HepG2 (cell line): ENCODE data around the gene CCND1. TPM values are rescaled to one million over a fixed set of nuclear protein-coding genes. Genes with fewer than 3 reads are reported as not detected.

Source experiments
- AKNA ChIP-seq: sonication (generic); formaldehyde crosslinking; IDR thresholded peaks from 2 replicates; pipeline ENCODE4 v1.4.0; 2020; ENCODE audit warnings: missing genetic modification reagents, borderline replicate concordance
- FUBP1 ChIP-seq: sonication (generic); formaldehyde crosslinking; IDR thresholded peaks from 2 replicates; pipeline ENCODE4 v1.5.1; 2020; ENCODE audit warnings: missing genetic modification reagents, mild to moderate bottlenecking, borderline replicate concordance
- HINFP ChIP-seq: sonication (generic); formaldehyde crosslinking; IDR thresholded peaks from 2 replicates; pipeline ENCODE4 v1.4.0; 2020; ENCODE audit warnings: low read depth, mild to moderate bottlenecking, missing genetic modification reagents
- KIAA2018 ChIP-seq: sonication (generic); formaldehyde crosslinking; IDR thresholded peaks from 2 replicates; pipeline ENCODE4 v1.5.0; 2020; ENCODE audit warnings: mild to moderate bottlenecking, missing genetic modification reagents, borderline replicate concordance
- RAD51 ChIP-seq: fragments of 450-650 bp; IDR thresholded peaks from 2 replicates; pipeline ENCODE4 v1.6.1; 2016; ENCODE audit warnings: borderline replicate concordance
- RARG ChIP-seq: sonication (generic); formaldehyde crosslinking; IDR thresholded peaks from 2 replicates; pipeline ENCODE4 v1.4.0; 2020; ENCODE audit warnings: low read depth, mild to moderate bottlenecking, missing genetic modification reagents
- TARDBP ChIP-seq: sonication (generic); formaldehyde crosslinking; IDR thresholded peaks from 2 replicates; pipeline ENCODE4 v1.8.0; 2022; ENCODE audit warnings: mild to moderate bottlenecking, missing genetic modification reagents
- ZFP37 ChIP-seq: sonication (generic); formaldehyde crosslinking; IDR thresholded peaks from 2 replicates; pipeline ENCODE4 v1.4.0; 2020; ENCODE audit warnings: missing genetic modification reagents, borderline replicate concordance
- ZNF296 ChIP-seq: sonication (generic); formaldehyde crosslinking; conservative IDR thresholded peaks from 2 replicates; pipeline ENCODE4 v1.5.0; 2020; ENCODE audit warnings: mild to moderate bottlenecking, missing genetic modification reagents
- polyA plus RNA-seq, 8 experiments: library from polyadenylated mRNA; depleted of rRNA in 3 of 8; stranded (reverse) in 7 of 8; unstranded in 1 of 8; fragments of >200 nt; fragmentation: Illumina TruSeq in 4 of 8; extraction: Trizol in 4 of 8; gene quantifications; 2 replicates each; pipeline versions ENCODE4 v1.2.1 to v1.2.3, GENCODE V29; 2011 to 2016; ENCODE audit warnings: low read depth in 4 of 8, missing spikeins in 1 of 8, mixed read lengths in 1 of 8; ENCODE audit not compliant: insufficient read depth in 1 of 8
- total RNA-seq, 5 experiments: library from RNA; depleted of rRNA; stranded (reverse); fragments of >200 nt; fragmentation: Illumina TruSeq; extraction: Trizol; gene quantifications; 2 replicates each; pipeline ENCODE4 v1.2.3, GENCODE V29; 2016; ENCODE audit warnings: low read depth in 1 of 5

Gene CCND1
- total and polyA plus RNA-seq, 2 of the 13 experiments (the other 11 are each of a cell fraction or from before 2014, with no cell fraction given), result 107 to 136 TPM

GRCh38 chr11:69640995-69641581, at the start of gene CCND1 (continued):
- TF ChIP-seq HINFP (CRISPR knock-in tag) (no peak), ZNF296 (CRISPR knock-in tag) (no peak), FUBP1 (CRISPR knock-in tag) (no peak), TARDBP (CRISPR knock-in tag) (peak; percentile 46; the same call in 1 of the 2 replicates), ZFP37 (CRISPR knock-in tag) (peak; percentile 31; the same call in 1 of the 2 replicates), AKNA (CRISPR knock-in tag) (peak; percentile 21; the same call in 1 of the 2 replicates), RARG (no peak), RAD51 (no peak), KIAA2018 (CRISPR knock-in tag) (no peak)
